Hematopoietic multipotent progenitor cell treated with erythropoietin and hydrocortisone succinate and interleukin-3 and kit ligand, for 8 days (in vitro differentiated cells): ENCODE results near the gene APLF.

Experiments
- DNase-seq: peaks from one replicate; pipeline ENCODE4 v3.0.0-alpha.2; 2015

The APLF gene

GRCh38 chr2:68467077-68467960 is at the start of gene APLF, which contains the start of gene FBXO48:
TSS of gene APLF (plus strand) at chr2:68467585. CDS start at chr2:68467732, 147 bp downstream.
TSS of gene FBXO48 (minus strand) at chr2:68467294. CDS start at chr2:68465145, 2,149 bp downstream.
- peak; percentile 100 for DNase-seq

- DNase-seq, result no peak
Measured at GRCh38 chr2:68417926-68418325, 49.5 kb upstream of the APLF start.

- DNase-seq, result no peak
Measured at GRCh38 chr2:68418419-68418818, 49.0 kb upstream of the APLF start.

- no peak for DNase-seq
Measured at GRCh38 chr2:68418855-68419254, 48.5 kb upstream of the APLF start.

- peak; percentile 49 for DNase-seq
Measured at GRCh38 chr2:68420254-68420910, 47.0 kb upstream of the APLF start.

GRCh38 chr2:68423966-68424650 is 43.3 kb upstream of the APLF start:
- DNase-seq, result peak; percentile 50

GRCh38 chr2:68425503-68425902 is 41.9 kb upstream of the APLF start:
- DNase-seq, result no peak

- DNase-seq, result no peak
Measured at GRCh38 chr2:68426446-68426845, 40.9 kb upstream of the APLF start.

- DNase-seq, result no peak
Measured at GRCh38 chr2:68426848-68427579, 40.4 kb upstream of the APLF start.

- DNase-seq, result no peak
Measured at GRCh38 chr2:68428126-68428525, 39.3 kb upstream of the APLF start.

- no peak for DNase-seq
Measured at GRCh38 chr2:68428746-68429145, 38.6 kb upstream of the APLF start.

- no peak for DNase-seq
Measured at GRCh38 chr2:68429311-68429826, 38.0 kb upstream of the APLF start.

GRCh38 chr2:68431316-68431972 is 35.9 kb upstream of the APLF start:
- no peak for DNase-seq

GRCh38 chr2:68432696-68433658 is 34.4 kb upstream of the APLF start:
- DNase-seq, result no peak

- peak; percentile 39 for DNase-seq
Measured at GRCh38 chr2:68434981-68435380, 32.4 kb upstream of the APLF start.

- no peak for DNase-seq
Measured at GRCh38 chr2:68435615-68436014, 31.8 kb upstream of the APLF start.

GRCh38 chr2:68436270-68436669 is 31.1 kb upstream of the APLF start:
- no peak for DNase-seq

GRCh38 chr2:68438455-68439303 is 28.7 kb upstream of the APLF start:
- no peak for DNase-seq

GRCh38 chr2:68441179-68441993 is 26.0 kb upstream of the APLF start:
- DNase-seq, result peak; percentile 97
